HG03342 (cell line): Measurements from ENCODE around the gene ATP5PF.
A peak's percentile ranks its signal among the peaks of the same experiment; 100 is the strongest.
"Not testable (repeated sequence)": the region's sequence is repeated elsewhere in the genome, so short reads cannot be mapped to it uniquely, and the experiment has no call there.

Source experiments
- ATAC-seq: cut with Tn5 transposase; IDR thresholded peaks from one replicate; pipeline ENCODE4 v1.9.1; 2021; ENCODE audit warnings: mild to moderate bottlenecking, moderate library complexity; ENCODE audit not compliant: unreplicated experiment

Gene ATP5PF

DNA sequence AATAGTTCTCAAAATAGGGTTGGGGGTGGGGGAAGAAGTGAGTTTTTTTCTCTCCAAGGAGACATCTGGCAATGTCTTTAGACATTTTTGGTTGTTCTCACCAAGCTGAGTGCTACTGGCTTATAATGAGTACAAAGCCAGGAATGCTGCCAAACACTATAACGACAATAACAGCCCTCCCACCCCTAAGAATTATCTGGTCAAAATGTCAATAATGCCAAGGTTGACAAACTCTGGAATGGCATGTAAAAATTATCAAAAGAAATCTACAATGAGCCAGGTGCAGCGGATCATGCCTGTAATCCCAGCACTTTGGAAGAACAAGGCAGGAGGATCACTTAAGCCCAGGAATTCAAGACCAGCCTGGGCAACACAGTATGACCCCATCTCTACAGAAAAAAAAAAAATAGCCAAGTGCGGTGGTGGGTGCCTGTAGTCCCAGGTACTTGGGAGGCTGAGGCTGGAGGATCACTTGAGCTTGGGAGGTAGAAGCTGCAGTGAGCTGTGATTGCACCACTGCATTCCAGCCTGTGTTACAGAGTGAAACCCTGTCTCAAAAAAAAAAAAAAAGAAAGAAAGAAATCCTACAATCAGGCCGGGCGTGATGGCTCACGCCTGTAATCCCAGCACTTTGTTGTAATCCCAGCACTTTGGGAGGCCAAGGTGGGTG, 2.5 kb downstream of the ATP5PF start:
- ATAC-seq: no peak

DNA sequence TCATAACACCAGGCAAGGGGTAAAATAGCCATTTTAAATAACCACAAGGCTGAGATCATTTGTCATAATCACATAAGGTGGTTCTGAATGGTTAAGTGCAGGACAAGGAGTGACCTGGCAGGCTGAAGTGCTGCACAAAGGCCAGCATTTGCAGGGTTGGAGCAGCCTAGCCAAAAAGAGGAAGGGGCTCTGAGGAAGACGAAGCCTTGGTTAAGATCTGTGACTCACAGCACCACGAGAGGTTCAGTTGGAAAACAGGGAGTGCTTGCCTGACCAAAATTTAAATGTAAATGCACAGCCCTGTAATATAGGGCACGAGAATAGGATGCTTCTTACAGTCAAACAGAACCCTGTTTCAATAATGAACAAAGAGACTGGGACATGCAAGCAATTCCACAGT, 12.1 kb downstream of the ATP5PF start:
- ATAC-seq: no peak

DNA sequence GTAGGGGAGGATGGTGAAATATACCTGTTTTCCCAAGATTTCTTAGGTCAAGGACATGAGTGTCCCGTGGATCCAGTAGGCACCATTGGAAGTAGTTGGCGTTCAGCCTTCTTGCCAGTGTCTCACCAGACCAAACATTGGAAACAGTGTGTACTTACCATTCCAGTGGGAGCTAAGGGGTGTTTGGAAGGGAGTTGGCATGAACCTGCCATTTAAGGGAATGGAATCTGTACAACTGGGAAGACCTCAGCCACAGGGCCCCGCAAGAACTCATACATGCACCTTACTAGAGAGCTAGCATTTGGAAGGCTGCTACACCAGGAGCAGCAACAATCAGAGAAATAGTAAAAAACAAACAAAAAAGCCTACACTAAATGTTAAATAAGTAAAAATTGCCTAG, 12.7 kb downstream of the ATP5PF start:
- no peak for ATAC-seq

DNA sequence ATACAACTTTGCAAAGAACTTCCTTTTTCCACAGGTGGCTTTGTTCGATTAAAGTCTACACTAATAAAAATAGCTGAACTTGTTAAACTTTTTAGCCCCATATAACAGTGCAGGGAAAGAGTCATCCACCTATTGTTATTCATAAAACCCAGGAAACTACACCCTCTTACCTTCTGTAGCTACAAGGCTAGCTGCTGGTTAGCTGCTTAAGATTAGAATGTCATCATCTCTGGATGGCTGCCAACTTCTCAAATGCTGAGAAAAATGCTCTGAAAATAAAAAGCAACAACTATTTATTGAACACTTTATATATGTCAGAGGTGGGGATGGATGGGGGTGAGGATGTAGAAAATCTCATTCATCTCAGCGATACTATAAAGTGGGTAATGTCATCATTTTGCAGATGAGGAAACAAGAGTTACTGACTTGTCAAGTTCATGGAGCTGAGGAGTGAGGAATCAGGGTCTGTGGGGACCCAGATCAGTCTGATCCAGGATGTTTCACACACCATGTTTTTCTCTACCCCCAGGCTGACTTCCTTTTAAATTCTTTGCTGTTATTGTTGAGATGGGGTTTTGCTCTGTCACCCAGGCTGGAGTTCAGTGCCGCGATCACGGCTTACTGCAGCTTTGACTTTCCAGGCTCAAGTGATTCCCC, 17.1 kb downstream of the ATP5PF start:
- ATAC-seq: no peak

DNA sequence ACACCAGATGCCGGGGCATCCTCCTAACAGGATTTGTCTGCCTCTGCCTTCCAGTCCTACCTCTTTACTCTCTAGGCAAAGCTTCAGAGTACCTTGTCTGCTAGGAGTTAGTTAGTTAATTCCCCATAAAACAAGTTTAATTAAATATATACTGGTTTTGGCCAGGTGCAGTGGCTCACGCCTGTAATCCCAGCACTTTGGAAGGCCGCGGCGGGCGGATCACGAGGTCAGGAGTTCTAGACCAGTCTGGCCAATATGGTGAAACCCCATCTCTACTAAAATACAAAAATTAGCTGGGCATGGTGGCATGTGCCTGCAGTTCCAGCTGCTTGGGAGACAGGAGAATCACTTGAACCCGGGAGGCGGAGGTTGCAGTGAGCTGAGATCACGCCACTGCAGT, 20.6 kb downstream of the ATP5PF start:
- not testable (repeated sequence) for ATAC-seq

DNA sequence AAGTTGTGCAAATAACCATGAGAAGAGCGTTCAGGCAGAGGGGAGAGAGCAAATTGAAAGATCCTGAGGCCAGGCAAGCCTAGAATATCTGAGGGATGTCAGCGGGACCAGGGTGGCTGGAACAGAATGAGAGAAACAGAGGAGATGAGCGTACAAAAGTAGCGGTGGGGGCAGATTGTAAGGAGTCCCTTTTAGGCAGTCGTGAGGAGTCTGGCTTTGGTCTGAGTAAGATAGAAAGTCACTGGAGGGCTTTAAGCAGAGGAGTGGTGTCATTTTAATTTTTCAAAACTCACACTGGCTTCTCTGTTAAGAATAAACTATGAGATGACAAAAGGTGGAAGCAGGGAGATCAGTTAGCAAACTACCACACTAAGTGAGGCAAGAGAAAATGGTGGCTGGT, 24.2 kb downstream of the ATP5PF start:
- ATAC-seq: no peak

DNA sequence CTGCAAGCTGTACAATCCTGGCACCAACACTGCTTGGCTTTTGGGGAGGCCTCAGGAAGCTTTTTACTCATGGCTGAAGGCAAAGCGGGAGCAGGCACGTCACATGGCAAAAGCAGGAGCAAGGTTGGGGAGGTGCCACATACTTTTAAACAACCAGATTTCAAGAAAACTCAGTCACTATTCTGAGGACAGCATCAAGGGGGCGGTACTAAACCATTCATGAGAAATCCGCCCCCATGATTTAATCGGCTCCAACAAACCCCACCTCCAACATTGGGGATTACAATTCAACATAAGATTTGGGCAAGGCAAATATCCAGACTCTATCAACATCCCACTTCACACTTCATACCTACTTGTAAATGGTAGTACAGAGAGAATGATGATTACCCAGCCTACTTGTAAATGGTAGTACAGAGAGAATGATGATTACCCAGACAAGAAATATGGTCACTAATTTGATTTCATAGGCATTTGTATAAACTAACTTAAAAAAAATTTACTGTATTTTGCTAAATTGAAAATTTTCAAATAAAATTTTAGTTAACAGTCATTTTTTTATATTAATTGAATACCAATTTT, 24.9 kb downstream of the ATP5PF start:
- ATAC-seq: no peak

DNA sequence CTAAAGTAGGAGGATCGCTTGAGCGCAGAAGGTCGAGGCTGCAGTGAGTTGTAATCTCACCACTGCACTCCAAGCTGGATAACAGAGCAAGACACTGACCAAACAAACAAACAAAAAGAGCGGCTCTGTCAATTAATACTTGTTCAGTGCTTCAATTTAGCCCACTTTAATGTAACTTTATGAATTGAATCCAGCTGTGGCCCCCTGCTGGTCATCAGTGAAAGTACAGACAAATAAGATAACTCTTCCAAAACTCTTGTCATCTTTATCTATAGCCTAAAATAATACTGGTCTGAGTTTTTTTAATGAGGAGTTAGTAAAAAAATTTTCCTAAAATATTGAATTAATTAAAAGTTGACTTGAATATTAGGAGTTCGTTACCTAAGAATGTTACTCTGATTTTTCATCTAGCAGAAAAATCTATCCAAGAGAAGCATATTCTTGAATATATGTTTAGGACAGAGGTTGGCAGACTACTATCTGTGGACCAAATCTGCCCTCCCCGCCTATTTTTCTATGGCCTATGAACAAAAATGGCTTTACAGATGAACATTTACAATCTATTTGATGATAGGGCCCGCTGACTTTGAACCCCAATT, 26.1 kb downstream of the ATP5PF start:
- ATAC-seq: peak; percentile 69

DNA sequence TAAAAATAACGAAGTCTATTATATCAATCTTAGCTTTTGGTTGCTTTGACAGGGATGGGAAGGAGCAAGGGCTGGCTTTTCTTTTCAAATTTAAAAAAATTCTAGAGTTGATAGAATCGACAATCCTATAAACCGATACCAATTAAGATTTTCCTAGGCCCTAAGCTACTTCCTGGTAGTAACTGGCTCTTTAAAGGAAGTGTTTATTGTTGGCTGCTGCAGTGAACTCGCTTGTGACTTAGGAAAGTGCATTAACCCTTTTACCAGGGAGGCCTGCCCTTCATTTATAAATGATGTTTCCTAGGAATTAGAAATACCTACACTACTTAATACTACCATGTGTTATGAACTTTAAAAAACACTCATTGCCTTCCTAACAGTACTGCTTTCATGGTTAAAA, 33.2 kb downstream of the ATP5PF start:
- ATAC-seq: no peak

DNA sequence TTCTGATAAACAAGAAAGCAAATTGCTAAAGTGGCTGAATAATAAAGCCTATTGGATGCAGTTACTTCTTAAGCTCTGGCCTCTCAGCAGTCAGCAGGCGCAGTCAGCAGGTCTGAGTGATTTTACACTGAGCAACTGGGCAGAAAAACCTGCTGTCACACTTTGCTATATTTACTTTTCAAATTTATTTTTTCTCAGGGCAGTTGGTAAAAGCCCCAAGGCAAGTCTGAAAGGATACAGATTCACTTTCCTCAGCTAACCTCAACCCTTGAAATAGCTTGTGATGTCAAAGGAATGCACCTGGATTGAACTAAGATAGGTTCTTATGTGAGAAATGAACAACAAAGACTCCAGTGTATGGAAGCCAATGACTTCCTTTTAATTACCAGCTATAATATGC, 34.0 kb downstream of the ATP5PF start:
- no peak for ATAC-seq

DNA sequence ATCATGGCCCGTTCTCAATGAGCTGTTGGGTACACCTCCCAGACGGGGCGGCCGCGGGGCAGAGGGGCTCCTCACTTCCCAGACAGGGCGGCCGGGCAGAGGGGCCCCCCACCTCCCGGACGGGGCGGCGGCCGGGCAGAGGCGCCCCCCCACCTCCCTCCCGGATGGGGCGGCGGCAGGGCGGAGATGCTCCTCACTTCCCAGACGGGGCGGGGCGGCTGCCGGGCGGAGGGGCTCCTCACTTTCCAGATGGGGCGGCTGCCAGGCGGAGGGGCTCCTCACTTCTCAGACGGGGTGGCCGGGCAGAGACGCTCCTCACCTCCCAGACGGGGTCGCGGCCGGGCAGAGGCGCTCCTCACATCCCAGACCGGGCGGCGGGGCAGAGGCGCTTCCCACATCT, 39.2 kb downstream of the ATP5PF start:
- not testable (repeated sequence) for ATAC-seq

DNA sequence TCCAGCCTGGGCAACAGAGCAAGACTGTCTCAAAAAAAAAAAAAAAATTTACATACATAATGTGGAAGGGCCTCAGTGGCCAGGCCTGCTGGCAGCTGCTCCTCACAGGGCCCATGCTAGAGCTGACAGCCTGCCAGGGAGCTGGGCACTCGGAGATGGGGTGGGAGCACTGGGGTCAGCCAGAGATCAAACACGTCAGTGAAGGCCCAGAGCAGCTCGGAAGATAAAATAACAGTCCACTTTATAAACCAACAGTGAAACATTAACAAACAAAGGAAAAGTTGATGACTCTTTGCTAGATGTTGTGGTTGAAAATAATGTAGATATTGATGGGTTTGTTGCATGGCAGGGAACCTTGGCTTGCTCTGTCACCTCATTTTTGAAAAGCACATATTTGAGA, 42.7 kb downstream of the ATP5PF start:
- no peak for ATAC-seq

DNA sequence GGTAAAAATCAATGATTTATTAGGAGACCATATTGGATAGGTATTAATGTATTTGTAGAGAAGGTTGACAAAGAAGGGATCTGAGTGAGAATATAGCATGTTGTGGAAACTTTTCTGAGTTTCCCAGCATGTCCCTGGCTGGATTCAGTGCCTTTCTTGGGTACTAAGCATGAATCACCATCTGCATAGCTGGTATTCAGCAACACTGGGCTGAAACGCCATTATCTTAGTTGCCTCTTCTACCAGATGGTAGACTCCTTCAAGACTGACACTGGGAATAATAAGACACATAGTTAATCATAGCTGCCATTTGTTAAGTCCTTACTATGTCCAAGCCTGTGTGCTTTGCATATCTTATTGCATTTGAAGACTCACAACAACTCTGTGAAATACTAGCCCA, 45.5 kb downstream of the ATP5PF start:
- ATAC-seq: no peak

DNA sequence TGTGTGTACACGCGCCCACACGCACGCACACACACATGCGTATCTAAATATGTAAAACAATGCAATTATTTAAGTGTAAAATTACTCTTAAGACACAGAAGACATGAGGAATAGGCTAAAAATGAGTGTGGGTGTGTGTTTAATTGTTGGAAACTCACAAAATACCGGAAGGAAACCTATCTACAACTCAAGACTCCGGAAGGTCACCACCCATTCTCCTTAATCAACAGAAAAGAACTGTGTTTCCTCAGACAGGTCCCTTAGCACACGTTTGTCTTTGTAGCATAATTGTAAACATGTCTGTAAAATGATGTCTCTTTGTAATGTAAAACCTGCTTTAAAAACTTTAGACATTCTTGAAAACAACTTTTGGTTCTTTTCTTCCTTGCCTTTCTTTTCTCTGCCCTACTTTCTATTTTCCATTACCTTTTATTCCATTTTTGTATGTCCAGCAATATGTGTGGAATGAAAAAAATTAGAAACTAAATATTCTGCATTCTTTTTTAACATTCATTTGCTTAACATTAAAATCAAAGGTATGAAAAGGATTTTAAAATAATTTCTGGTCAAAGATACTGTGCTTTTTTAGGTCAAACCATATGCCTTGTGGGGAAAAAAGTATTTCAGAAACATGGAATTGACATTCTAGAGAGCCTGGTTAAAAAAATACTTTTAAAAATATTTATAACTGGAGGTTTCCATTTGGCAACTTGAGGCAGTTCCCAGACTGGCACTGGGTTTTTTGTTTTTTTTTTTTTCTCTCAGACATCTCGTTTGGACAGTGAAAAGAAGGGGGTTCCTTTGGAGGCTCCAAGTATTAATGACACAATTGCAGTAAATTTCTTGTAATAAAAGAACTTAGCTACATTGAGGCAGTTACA, 46.2 kb downstream of the ATP5PF start:
- no peak for ATAC-seq

DNA sequence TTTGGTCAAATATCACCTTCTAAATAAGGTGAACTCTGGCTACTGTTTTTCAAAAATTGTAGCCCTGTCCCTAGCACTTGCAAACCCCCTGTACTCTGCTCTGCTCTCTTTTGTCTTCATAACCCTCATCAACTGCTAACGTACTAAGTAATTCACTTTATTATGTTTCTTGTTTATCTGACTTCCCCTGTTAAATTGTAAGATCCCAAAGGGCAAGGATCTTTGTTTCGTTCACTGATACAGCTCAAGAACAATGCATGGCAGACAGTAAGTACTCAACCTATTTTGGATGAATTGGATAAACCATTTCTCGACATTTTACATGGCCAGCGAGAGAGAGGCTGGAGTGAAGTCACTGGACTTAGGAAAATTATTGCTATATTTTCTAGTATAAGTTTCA, 46.9 kb downstream of the ATP5PF start:
- no peak for ATAC-seq

DNA sequence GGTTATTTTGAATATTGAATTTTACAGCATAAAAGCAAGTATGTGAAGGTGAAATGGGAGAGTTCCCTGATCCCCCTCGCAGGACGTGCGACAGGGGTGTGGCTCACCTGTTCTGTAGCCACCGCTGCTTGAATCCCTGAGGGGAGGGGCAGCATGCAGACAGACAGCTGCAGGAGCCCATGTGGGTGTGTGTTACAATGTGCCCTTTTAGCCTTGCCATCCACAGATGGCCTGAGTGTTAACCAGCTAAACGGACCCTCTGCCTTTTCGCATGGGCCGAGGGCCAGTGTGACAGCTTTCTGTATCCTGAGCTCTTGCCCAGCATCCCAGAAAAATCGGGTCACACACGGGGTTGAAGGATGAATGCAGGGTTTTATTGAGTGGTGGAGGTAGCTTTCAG, 52.3 kb downstream of the ATP5PF start:
- ATAC-seq: no peak

DNA sequence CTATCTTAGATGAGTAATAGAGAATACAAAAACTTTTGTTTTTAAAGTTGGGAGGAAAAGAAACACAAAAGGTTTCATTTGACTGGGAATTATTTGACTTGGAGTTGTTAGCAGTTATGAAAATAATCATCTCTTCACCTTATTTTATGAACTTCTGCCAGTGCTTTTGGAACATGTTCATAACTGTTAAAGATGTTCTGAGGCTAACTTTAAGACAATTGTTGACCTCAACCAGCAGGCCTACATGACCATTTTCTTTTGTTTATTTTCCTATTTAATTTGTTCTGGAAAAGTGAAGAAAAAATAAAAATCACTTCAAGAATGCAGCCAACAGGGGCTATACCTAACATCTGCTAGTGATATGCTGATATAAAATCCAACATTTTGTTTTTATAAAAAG, 58.3 kb downstream of the ATP5PF start:
- ATAC-seq: no peak
